GM12878 (cell line): ENCODE results near the gene NTN1. TPM values are rescaled to one million over a fixed set of nuclear protein-coding genes. Genes with fewer than 3 reads are reported as not detected.
A peak's percentile ranks its signal among the peaks of the same experiment; 100 is the strongest.

Experiments
- CEBPZ ChIP-seq: fragments of 150-350 bp; IDR thresholded peaks from 2 replicates; pipeline ENCODE4 v1.6.1; 2016; ENCODE audit warnings: low read depth, low read length
- CHD4 ChIP-seq: fragments of 200-600 bp; sonication (generic); IDR thresholded peaks from 2 replicates; pipeline ENCODE4 v1.6.1; 2016; ENCODE audit warnings: mild to moderate bottlenecking
- CUX1 ChIP-seq: IDR thresholded peaks from 2 replicates; pipeline ENCODE4 v1.6.1; 2012; ENCODE audit warnings: improper control_type of control experiment, low read depth, low read length; ENCODE audit not compliant: insufficient replicate concordance
- IKZF1 ChIP-seq: fragments of 450-650 bp; conservative IDR thresholded peaks from 2 replicates; pipeline ENCODE4 v1.6.1; 2017; ENCODE audit warnings: antibody characterized with exemption, mild to moderate bottlenecking
- MEF2B ChIP-seq: fragments of 450-650 bp; IDR thresholded peaks from 2 replicates; pipeline ENCODE4 v1.6.1; 2018; ENCODE audit warnings: mild to moderate bottlenecking, moderate library complexity; ENCODE audit not compliant: partially characterized antibody, poor library complexity, severe bottlenecking
- NFXL1 ChIP-seq: fragments of 450-650 bp; IDR thresholded peaks from 2 replicates; pipeline ENCODE4 v1.6.1; 2017; ENCODE audit warnings: antibody characterized with exemption, mild to moderate bottlenecking, borderline replicate concordance
- SKIL ChIP-seq: fragments of 450-650 bp; IDR thresholded peaks from 2 replicates; pipeline ENCODE4 v1.6.1; 2017; ENCODE audit warnings: mild to moderate bottlenecking, low read depth, inconsistent platforms; ENCODE audit not compliant: poor library complexity, severe bottlenecking
- SPI1 ChIP-seq: IDR thresholded peaks from 2 replicates; pipeline ENCODE4 v1.6.1; 2011; ENCODE audit warnings: low read depth, mild to moderate bottlenecking, low read length, moderate library complexity, borderline replicate concordance; ENCODE audit not compliant: insufficient read depth
- SREBF1 ChIP-seq: IDR thresholded peaks from 2 replicates; pipeline ENCODE4 v1.6.1; 2012; ENCODE audit warnings: mild to moderate bottlenecking, low read length
- STAT3 ChIP-seq: IDR thresholded peaks from 2 replicates; pipeline ENCODE4 v1.6.1; 2011; ENCODE audit warnings: low read depth, low read length, improper control_type of control experiment
- ZBTB40 ChIP-seq: fragments of 450-650 bp; IDR thresholded peaks from 2 replicates; pipeline ENCODE4 v1.6.1; 2016; ENCODE audit warnings: mild to moderate bottlenecking, moderate library complexity, borderline replicate concordance
- ZNF622 ChIP-seq: fragments of 450-650 bp; IDR thresholded peaks from 2 replicates; pipeline ENCODE4 v1.6.1; 2017; ENCODE audit warnings: mild to moderate bottlenecking, inconsistent platforms
- polyA plus RNA-seq, 11 experiments: library from polyadenylated mRNA; depleted of rRNA in 4 of 11; unstranded in 6 of 11; stranded (reverse) in 5 of 11; fragments of >200 nt; fragmentation: Nextera tagmentation in 4 of 11; fragmentation: Illumina TruSeq in 1 of 11; extraction: Ambion mirVana in 4 of 11; extraction: Trizol in 1 of 11; gene quantifications; 1 replicate in 1 of 11; 2 replicates in 10 of 11; pipeline versions ENCODE4 v1.2.1 to v1.2.3, GENCODE V29; 2011 to 2016; ENCODE audit warnings: inconsistent platforms in 2 of 11, missing spikeins in 2 of 11, low read depth in 1 of 11
- total RNA-seq, 4 experiments: library from RNA; depleted of rRNA in 3 of 4; stranded (reverse); fragments of >200 nt in 3 of 4; fragmentation: Illumina TruSeq in 1 of 4; extraction: Trizol in 1 of 4; gene quantifications; 2 replicates each; pipeline versions ENCODE4 v1.2.1 to v1.2.3, GENCODE V29; 2013 to 2021

The NTN1 gene
- total and polyA plus RNA-seq, 10 of the 15 experiments (the other 5 are each of a cell fraction or from before 2014, with no cell fraction given): 0.02 to 0.89 (median 0.35) TPM

- TF ChIP-seq ZBTB40: no peak
- no peak for TF ChIP-seq SREBF1
- peak; percentile 97 for TF ChIP-seq MEF2B
- peak; percentile 49; the same call in 1 of the 2 replicates for TF ChIP-seq IKZF1
- no peak for TF ChIP-seq CEBPZ
- TF ChIP-seq NFXL1: no peak
- TF ChIP-seq SPI1: no peak
- TF ChIP-seq ZNF622: no peak
- TF ChIP-seq STAT3: no peak
- TF ChIP-seq SKIL: peak; percentile 41
- no peak for TF ChIP-seq CUX1
- TF ChIP-seq CHD4: no peak
Observed at GRCh38 chr17:9200699-9201359, 179.5 kb downstream of the NTN1 start (continued).
